SKM-1 (cell line): ENCODE results near the gene PJVK.
"Not testable (repeated sequence)": the region's sequence is repeated elsewhere in the genome, so short reads cannot be mapped to it uniquely, and the experiment has no call there.

Experiments
- DNase-seq: peaks from one replicate; lab custom pipeline; 2025; ENCODE audit not compliant: unreplicated experiment; lab: John Stamatoyannopoulos, UW

Gene PJVK

DNA sequence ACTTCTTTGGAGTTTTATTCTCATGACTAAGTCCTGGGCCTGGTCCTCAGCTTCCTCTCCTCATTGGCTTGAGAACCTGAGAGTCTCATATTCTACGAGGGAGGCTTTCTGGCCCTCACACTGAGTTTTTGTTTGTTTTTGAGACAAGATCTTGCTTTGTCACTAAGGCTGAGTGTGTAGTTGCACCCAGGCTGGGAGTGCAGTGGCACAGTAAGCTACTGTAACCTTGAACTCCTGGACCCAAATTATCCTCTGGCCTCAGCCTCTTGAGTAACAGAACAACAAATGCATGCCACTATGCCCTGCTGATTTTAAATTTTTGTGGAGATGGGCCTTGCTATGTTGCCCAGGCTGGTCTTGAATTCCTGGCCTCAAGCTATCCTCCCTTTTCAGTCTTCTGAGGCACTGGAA is 22.8 kb upstream of the PJVK start:
- no peak for DNase-seq

- DNase-seq, result no peak
These were observed 21.8 kb upstream of the PJVK start for GRCh38 chr2:178429336-178429735.

DNA sequence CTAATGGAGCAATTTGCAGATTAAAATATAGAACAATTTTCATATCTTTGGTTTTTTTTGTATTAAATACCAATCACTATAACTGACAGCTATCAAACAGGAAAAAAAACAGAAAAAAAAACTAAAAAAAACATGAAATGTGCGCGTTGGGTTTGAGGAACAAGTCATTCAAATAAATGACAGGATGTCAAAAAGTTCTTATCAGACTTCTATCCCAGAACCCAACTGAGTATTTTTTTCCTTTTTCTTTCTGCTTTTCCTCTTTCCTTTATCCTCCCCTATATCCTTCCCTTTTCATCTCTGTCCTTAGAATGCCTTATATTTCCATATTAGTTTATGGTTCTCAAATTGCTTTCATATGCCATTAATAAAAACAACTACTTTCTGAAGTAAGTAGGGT is 14.5 kb upstream of the PJVK start:
- DNase-seq, result no peak

DNA sequence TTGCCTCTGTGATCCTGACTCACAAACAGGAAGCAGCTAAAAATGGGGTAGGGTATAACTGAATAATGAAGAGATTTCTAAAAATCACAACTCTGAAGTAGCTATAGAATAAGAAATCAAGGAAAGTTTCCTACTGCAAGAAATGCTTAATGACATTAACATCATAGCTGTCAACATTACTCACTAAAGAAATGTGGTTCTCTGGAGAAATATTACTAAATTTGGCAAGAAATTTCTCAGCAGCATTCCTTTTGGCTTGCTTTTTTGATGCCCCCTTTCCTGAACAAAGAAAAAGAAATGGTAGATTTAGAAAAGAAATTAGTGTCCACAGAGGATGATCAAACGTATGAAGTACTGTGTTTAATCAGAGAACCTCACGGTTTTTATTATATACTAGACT is 9.8 kb upstream of the PJVK start:
- no peak for DNase-seq

DNA sequence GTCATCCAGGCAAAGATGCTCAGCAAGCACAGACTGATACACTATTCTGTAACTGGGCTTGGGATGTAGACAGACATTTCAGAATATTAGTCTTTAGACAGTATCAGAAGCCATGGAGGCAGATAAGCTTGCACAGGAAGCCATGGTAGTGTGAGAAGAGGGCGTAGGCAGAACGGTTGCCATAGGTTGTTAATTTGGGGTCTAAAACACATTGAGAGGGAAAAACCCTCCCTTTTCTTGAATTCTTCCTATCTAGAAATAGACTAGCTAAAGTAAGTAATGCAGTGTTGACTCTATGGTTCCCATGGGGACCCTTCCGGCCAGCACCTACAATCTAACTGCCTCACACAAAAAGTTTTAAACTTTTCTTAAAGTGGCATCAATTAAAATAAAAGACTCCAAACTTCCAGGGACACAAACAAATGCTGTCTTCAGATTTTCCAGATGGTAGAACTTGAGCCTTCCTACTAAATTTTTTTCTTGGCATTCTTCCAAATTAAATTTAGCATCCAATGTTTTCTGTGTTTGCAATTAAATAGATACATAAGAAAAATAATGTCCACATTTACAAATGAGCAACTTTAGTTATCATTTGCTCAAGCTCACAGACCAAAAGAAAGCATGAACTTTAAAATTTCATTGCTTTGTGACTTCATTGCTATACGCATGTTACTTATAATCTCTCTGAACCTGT is 2.1 kb upstream of the PJVK start:
- no peak for DNase-seq

DNA sequence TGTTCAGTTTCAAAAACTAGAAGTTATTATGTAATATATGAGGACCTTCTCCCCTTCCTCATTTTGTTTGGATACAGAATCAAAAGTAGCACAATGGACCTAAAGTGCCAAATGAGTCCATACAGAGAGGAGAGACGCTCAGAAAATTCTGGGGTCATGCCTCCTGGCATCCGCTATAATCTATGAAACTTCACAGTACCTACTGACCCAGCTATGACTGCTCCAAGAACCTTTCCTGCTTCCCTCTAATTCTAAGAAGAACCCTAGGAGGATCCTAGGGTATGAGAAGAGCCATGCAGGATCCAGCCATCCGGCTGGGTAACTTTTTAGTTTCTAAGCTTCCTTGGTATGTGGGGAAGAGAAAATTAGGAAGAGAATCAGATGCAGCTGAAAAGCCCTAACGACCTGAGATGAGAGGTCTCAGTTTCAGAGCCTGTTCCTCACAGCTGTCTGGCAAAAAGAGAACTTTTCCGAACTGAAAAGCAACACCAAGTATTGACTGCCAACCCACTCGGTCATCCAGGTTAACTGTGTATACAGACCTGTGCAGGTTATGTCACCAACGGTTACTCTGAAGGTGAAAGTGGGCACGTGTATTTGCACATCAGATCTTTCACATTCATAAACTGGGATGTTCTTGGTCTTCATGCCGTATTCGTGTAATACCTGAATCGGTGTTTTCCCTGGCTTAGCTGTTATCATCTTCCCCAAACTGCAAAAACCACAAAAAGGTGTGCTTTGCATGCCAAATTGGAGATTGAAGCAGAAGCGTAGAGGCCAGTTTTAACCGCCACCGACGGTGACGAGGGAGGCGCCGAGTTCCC is 1.3 kb upstream of the PJVK start:
- DNase-seq, result no peak

DNA sequence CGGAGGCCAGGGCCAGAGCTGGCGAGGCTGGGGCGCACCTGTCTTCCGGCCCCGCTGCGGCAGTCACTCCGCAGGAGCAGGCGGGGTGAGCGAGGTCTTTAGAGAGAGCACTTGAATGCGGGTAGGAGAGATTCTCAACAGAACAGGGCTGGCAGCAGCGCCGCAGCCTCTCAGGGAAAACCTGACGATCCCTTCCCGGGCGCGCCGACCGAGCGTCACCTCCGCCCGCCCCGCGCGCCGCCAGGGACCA is 729 bp upstream of the PJVK start:
- DNase-seq, result peak; percentile 39

DNA sequence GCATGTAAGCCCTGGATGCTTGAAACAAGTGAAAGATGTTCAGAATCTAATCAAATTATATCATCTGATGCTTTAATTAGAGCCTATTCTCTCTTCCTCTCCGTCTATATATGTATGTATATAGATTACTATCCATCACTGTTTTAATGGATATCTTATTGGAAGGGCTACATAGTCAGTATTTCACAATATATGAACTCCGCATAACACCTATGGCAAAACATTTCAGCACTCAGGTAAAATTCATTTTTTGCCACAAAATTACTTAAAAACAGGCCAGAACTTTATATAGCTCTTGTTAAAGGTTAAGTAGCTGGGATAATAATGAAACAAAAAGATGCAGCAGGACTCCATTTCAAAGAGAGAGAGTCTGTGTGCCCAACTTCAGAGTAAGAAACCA is 1.2 kb downstream of the PJVK start:
- no peak for DNase-seq

DNA sequence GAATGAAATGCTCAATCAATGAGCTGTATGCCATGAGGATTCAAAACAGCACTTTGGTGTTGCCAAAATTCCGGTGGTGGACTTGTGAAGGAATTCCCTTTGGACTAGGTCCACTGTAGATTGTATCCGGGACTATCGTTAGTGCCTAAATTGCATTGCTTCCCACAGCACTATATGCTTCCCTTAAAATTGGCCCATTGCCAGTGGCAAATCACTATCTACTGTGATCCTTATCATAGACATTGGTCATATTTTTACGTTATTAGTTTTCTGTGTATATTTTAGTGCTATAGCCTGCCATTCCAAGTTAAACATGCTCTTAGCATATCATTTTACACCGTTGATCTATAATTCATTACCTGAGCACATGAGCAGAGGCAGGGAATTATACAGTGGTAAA is 1.7 kb downstream of the PJVK start:
- DNase-seq, result no peak

GRCh38 chr2:178455947-178456346 is 4.8 kb downstream of the PJVK start:
- DNase-seq, result no peak

DNA sequence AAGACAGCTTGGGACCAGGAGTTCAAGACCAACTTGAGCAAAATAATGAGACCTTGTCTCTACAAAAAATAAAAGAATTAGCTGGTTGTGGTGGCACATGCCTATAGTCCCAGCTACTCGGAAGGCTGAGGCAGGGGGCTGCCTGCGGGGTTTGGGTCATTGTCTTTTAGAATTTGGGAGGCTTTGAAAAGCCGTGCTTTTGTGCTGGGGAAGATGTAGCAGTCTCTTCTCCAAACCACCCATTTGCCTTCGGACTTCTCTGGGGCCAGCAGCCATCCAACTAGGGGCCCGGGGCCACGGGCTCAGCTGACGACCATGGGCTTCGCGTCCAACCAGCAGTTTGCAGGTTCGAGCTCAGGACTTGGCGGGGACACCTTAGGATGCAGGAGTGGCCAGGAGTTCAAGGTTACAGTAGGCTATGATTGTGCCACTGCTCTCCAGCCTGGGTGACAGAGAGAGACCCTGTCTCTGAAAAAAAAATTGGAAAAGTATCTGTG is 6.3 kb downstream of the PJVK start:
- no peak for DNase-seq

DNA sequence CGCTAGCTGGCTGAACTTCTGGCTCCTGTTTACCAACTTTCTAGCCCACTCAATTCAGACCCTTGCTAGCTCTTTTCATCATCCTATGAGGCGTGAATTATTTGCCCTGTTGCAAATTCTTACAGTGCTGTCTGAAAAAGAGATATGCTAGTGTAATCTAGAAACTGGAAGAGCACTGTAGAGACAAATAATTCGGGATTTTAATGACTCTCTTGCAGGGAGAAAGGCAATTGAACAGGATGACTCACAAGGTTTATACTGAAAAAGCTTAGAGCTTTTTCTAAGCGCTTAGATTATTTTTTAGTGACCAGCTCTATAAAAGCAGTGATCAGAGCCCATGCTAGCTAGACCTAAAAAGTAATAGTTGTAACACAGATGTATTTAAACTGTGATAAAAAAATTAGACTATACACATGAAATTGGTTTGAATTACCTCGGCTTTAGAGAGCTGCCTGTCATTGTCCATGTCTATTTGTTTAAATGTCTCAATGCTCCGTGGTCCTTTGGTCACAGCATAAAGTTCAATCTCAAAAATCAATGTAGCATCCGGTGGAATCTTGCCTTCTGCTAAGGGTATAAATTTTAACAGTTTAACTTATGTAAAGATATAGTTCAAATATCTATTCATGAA is 18.2 kb downstream of the PJVK start:
- DNase-seq, result no peak

DNA sequence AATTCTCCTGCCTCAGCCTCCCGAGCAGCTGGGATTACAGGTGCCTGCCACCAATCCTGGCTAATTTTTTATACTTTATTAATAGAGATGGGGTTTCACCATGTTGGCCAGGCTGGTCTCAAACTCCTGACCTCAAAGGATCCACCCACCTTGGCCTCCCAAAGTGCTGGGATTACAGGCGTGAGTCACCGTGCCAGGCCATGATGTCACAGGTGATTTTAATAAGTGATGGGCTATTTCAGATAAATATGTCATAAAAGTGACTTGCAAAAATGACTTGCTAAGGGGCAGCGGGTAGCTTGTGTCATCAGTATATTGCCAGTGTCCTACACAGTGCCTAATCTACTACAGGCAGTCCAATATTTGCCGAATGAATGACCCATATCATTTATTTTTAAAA is 20.1 kb downstream of the PJVK start:
- not testable (repeated sequence) for DNase-seq

DNA sequence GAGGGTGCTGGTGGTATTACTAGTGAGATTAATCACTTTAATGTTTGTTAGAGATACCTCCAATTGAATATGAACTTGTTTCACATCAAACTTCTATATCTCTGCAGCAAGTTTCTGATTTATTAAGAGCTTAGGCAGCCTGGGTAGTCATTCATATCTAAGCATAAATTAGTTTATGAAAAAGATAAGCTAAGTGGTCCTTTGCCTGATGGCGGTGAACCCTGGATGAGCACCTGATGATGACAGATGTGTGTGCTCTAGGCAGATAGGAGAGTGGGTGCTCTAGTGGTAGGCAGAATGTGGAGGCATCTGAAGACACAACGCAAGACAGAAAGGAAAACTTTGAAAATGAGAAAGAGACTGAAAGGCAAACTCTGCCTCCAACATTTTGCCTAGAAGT is 22.2 kb downstream of the PJVK start:
- DNase-seq, result no peak

DNA sequence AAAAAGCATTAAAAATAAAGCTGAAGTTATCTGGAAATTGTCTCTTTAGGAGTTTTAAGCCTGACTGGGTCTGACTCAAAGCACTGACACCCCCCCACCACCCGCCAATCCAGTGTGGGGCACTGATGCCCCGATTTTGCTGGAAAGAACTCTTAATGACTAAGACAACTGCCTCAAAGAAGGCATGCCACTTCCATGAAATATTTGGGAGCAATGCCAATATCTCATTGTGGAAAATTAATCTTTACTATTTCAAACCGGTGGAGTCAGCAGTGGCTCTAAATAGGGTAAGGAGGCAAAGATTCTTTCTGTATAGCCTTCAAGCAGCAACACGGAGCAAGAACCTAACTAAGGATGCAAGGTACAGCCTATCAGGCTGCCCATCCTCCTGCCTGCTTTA is 22.8 kb downstream of the PJVK start:
- DNase-seq, result no peak

DNA sequence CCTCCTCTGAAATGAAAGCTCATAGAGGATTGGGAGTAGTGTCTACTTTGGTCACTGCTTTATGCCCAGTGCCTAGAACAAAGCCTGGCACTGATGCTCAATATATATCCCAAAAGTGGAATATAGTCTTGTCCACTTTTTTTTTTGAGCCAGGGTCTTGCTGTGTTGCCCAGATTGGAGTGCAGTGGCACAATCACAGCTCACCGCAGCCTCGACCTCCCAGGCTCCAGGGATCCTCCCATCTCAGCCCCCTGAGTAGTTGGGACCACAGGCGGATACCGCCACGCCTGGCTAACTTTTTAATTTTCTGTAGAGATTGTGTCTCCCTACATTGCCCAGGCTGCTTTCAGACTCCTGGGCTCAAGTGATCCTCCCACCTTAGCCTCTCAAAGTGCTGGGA is 23.4 kb downstream of the PJVK start:
- DNase-seq, result no peak

DNA sequence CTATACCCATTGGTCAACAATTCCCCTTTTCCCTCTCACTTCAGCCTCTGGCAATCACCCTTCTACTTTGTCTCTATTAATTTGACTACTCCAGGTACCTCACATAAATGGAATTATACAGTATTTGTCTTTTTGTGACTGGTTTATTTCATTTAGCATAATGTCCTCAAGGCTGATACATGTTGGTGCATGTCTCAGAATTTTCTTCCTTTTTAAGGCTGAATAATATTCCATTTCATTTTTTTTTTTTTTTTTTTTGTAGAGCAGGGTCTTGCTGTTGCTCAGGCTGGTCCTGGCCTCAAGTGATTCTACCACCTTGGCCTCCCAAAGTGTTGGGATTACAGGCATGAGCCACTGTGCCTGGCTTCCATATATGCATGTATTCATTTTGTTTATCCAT is 25.3 kb downstream of the PJVK start:
- DNase-seq, result no peak

DNA sequence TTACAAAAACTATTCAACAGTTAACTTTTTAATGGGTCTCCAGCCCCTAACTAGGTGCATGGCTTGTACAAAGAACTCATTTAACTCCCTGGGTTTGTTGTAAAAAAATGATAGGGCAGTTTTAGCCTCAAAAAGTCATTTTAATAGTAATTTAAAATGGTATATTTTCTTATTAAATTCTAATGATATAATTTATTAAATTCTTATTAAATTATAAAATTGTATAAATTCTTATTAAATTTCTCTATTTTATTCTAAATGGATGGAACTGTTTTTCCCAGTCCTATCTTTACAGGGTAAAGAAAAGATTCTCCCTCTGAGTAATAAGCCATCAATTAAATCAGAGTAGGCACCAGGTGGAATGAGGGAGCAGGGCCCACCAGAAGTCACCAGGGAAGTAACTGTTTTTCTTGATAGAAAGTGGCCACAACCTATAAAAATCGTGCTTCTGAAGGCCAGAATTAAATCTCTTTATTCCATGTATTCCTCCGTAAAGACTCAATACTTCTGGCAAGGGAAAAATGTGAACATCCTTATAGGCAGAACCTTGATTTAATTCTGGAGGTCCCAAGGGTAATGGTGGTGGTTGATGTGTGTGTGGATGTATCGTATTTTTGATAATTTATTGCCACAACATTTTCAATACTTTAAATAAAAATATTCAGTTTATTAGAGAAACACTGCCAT is 26.4 kb downstream of the PJVK start:
- no peak for DNase-seq

- no peak for DNase-seq
These were observed 26.9 kb downstream of the PJVK start for GRCh38 chr2:178478130-178478438.

- peak; percentile 66 for DNase-seq
These were observed 27.5 kb downstream of the PJVK start, which contains the start of gene FKBP7 for GRCh38 chr2:178478439-178479274. Gene FKBP7 (minus strand): TSS chr2:178478600. CDS start chr2:178478499, 101 bp downstream.

DNA sequence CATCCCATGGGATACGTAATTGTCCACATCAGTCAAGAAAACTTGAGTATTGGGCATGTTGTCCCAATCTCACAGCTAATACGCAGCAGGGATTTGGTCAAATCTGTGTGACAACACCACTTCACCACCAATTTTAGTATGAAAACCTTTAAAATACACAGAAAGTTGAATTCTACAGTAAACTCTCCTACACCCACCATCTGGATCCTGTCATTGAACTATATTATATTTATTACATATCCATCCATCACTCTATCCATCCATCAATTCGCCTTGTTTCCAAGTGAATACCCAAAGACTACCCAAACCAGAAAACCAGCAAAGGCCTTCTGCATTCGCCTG is 28.1 kb downstream of the PJVK start:
- no peak for DNase-seq
